ENCODE data around the gene PCGF3.
"Not testable (repeated sequence)": the region's sequence is repeated elsewhere in the genome, so short reads cannot be mapped to it uniquely, and the experiment has no call there.

GRCh38 chr4:775485-775884, 69.9 kb downstream of the PCGF3 start:
- not testable (repeated sequence) for TF ChIP-seq CTCF (conservative IDR thresholded peaks at IDR 0.05); ZFX (IDR thresholded peaks at IDR 0.05)
